Spleen (tissue), 7 donors: ENCODE results near the gene CNPY1.

Experiments used
- CTCF ChIP-seq, 11 experiments: fragments of 200-600 bp in 7 of 11; fragments of 450-650 bp in 4 of 11; sonication (generic) in 4 of 11; IDR thresholded peaks in 8 of 11; conservative IDR thresholded peaks in 3 of 11; 1 replicate in 7 of 11; 2 replicates in 4 of 11; pipeline versions ENCODE4 v1.4.0 to v1.8.0; 2016 to 2021; ENCODE audit warnings: antibody characterized with exemption in 11 of 11, inconsistent platforms in 4 of 11, mild to moderate bottlenecking in 1 of 11
- POLR2A ChIP-seq, 3 donors: fragments of 450-650 bp; IDR thresholded peaks; one replicate each; pipeline ENCODE4 v1.5.1; 2017; ENCODE audit warnings: antibody characterized with exemption in 3 of 3, mild to moderate bottlenecking in 1 of 3
- POLR2AphosphoS5 ChIP-seq, 3 donors: sonication (generic); formaldehyde crosslinking; IDR thresholded peaks; one replicate each; pipeline ENCODE4 v1.5.1; 2017; ENCODE audit warnings: antibody characterized with exemption in 3 of 3
- donor health status: DM: no; HTN: no; CAD: no; lungs with moderate emphysema.
- donor health status: DM: no; HTN: no; CAD: no.
- donor health status: DM: no; HTN: no; CAD: no.

- TF ChIP-seq POLR2AphosphoS5 (IDR thresholded peaks at IDR 0.05) (no peak), CTCF (IDR thresholded peaks at IDR 0.05 in 8 of 11, conservative IDR thresholded peaks at IDR 0.05 in 3 of 11) (no peak), POLR2A (IDR thresholded peaks at IDR 0.05) (no peak)
These were observed 44.9 kb upstream of the CNPY1 start for GRCh38 chr7:155591055-155591775.
